ENCODE results near the gene ZNF512B.
"Not testable (repeated sequence)": the region's sequence is repeated elsewhere in the genome, so short reads cannot be mapped to it uniquely, and the experiment has no call there.

DNA sequence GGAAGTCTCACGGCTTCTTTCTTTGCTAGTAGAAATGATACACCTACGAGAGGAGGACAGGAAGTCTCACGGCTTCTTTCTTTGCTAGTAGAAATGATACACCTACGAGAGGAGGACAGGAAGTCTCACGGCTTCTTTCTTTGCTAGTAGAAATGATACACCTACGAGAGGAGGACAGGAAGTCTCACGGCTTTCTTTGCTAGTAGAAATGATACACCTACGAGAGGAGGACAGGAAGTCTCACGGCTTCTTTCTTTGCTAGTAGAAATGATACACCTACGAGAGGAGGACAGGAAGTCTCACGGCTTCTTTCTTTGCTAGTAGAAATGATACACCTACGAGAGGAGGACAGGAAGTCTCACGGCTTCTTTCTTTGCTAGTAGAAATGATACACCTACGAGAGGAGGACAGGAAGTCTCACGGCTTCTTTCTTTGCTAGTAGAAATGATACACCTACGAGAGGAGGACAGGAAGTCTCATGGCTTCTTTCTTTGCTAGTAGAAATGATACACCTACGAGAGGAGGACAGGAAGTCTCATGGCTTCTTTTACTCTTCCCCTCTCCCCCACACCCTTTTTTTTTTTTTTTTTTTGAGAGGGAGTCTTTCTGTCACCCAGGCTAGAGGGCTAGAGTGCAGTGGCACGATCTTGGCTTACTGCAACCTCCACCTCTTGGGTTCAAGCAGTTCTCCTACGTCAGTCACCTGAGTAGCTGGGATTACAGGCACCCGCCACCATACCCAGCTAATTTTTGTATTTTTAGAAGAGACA, 42.8 kb upstream of the ZNF512B start:
- TF ChIP-seq, protein P1, sequence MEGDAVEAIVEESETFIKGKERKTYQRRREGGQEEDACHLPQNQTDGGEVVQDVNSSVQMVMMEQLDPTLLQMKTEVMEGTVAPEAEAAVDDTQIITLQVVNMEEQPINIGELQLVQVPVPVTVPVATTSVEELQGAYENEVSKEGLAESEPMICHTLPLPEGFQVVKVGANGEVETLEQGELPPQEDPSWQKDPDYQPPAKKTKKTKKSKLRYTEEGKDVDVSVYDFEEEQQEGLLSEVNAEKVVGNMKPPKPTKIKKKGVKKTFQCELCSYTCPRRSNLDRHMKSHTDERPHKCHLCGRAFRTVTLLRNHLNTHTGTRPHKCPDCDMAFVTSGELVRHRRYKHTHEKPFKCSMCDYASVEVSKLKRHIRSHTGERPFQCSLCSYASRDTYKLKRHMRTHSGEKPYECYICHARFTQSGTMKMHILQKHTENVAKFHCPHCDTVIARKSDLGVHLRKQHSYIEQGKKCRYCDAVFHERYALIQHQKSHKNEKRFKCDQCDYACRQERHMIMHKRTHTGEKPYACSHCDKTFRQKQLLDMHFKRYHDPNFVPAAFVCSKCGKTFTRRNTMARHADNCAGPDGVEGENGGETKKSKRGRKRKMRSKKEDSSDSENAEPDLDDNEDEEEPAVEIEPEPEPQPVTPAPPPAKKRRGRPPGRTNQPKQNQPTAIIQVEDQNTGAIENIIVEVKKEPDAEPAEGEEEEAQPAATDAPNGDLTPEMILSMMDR (IDR thresholded peaks at IDR 0.05; ENCODE audit: low read depth, low read length, poor library complexity, severe bottlenecking) = not testable (repeated sequence)
- not testable (repeated sequence) for TF ChIP-seq EZH2phosphoT487 (IDR thresholded peaks at IDR 0.05; ENCODE audit: borderline replicate concordance, low read length)
